Endothelial cell of umbilical vein (primary cell): ENCODE results near the gene USHBP1. TPM values are rescaled to one million over a fixed set of nuclear protein-coding genes. Genes with fewer than 3 reads are reported as not detected.

ENCODE experiments used
- BruUV-seq: library from RNA; stranded (reverse); fragments of 400-500 nt; replicated peaks from 2 replicates; lab custom pipeline; 2021; lab: Mats Ljungman, UMichigan
- CTCF ChIA-PET: fragments of 300-600, 350-600 bp; sonication (Branson Sonifier 250); formaldehyde crosslinking; loops from one replicate; lab custom pipeline; 2021; ENCODE audit warnings: antibody characterized with exemption, inconsistent platforms; lab: Charles Lee
- POLR2A ChIA-PET: fragments of 300-600, 350-600 bp; sonication (Branson Sonifier 250); formaldehyde crosslinking; loops from one replicate; lab custom pipeline; 2021; ENCODE audit warnings: antibody characterized with exemption, inconsistent platforms; lab: Charles Lee
- DNase-seq: peaks from one replicate; pipeline ENCODE4 v3.0.0-alpha.2; 2011; ENCODE audit warnings: low read depth, low spot score
- FAIRE-seq: peaks from 2 replicates; lab custom pipeline; 2011; peaks lifted over from hg19 to GRCh38; lab: Jason Lieb, UNC
- H2AFZ ChIP-seq: 2 replicates; pipeline ENCODE4 v1.6.0; 2012; ENCODE audit warnings: low read depth, low read length, control low read depth, inconsistent platforms
- H3K27ac ChIP-seq: 2 replicates; pipeline ENCODE4 v1.5.1; 2011; ENCODE audit warnings: low read depth, mild to moderate bottlenecking, control low read depth, low read length, moderate library complexity; ENCODE audit not compliant: insufficient read depth
- H3K27me3 ChIP-seq, 2 experiments: 2 replicates each; pipeline versions ENCODE4 v1.6.0 to v1.6.1; 2011; ENCODE audit warnings: low read length in 2 of 2, mixed read lengths in 1 of 2; ENCODE audit not compliant: control insufficient read depth in 2 of 2, insufficient read depth in 2 of 2
- H3K36me3 ChIP-seq, 2 experiments: 2 replicates in 1 of 2; 3 replicates in 1 of 2; pipeline ENCODE4 v1.5.1; 2011; ENCODE audit warnings: low read length in 2 of 2, mild to moderate bottlenecking in 1 of 2, moderate library complexity in 1 of 2; ENCODE audit not compliant: control insufficient read depth in 2 of 2, insufficient read depth in 2 of 2; ENCODE audit errors: extremely low read depth in 1 of 2
- H3K4me1 ChIP-seq: 3 replicates; pipeline ENCODE4 v1.5.1; 2011; ENCODE audit warnings: mild to moderate bottlenecking, low read length; ENCODE audit not compliant: control insufficient read depth, insufficient read depth; ENCODE audit errors: extremely low read depth
- H3K4me2 ChIP-seq: 2 replicates; pipeline ENCODE4 v1.6.1; 2011; ENCODE audit warnings: low read length, control low read depth, mixed read lengths; ENCODE audit not compliant: insufficient read depth
- H3K4me3 ChIP-seq, 3 experiments: fragments of 200-600 bp in 1 of 3; sonication (generic), shearing (Covaris generic) in 1 of 3; replicated peaks in 1 of 3; 2 replicates each; pipeline ENCODE4 v1.5.1; 2011 to 2016; ENCODE audit warnings: control low read depth in 3 of 3, low read length in 3 of 3, mild to moderate bottlenecking in 2 of 3, inconsistent platforms in 1 of 3, low read depth in 1 of 3, moderate library complexity in 1 of 3; ENCODE audit not compliant: insufficient read depth in 1 of 3
- H3K79me2 ChIP-seq: 2 replicates; pipeline ENCODE4 v1.6.0; 2012; ENCODE audit warnings: low read length, inconsistent platforms; ENCODE audit not compliant: control insufficient read depth, insufficient read depth
- H3K9ac ChIP-seq: replicated peaks from 2 replicates; pipeline ENCODE3; 2011; ENCODE audit warnings: low read length, control low read depth; ENCODE audit not compliant: insufficient read depth; ENCODE audit errors: extremely low read depth
- H3K9me1 ChIP-seq: replicated peaks from 3 replicates; pipeline ENCODE4 v1.6.0; 2011; ENCODE audit warnings: mild to moderate bottlenecking, low read length; ENCODE audit not compliant: control insufficient read depth, insufficient read depth; ENCODE audit errors: extremely low read depth
- H3K9me3 ChIP-seq: replicated peaks from 2 replicates; pipeline ENCODE4 v1.5.1; 2012; ENCODE audit warnings: low read length, inconsistent platforms; ENCODE audit not compliant: control insufficient read depth, insufficient read depth
- H4K20me1 ChIP-seq: replicated peaks from 2 replicates; pipeline ENCODE3; 2011; ENCODE audit warnings: mild to moderate bottlenecking, low read length; ENCODE audit not compliant: control insufficient read depth, insufficient read depth; ENCODE audit errors: extremely low read depth
- EZH2 ChIP-seq: IDR thresholded peaks from 2 replicates; pipeline ENCODE4 v1.6.1; 2012; ENCODE audit warnings: borderline replicate concordance, low read depth, mild to moderate bottlenecking, moderate library complexity, low read length, inconsistent platforms; ENCODE audit not compliant: severe bottlenecking
- FOS ChIP-seq: IDR thresholded peaks from 2 replicates; pipeline ENCODE4 v1.6.1; 2011; ENCODE audit warnings: mild to moderate bottlenecking, low read length, moderate library complexity, borderline replicate concordance; ENCODE audit not compliant: insufficient read depth
- GATA2 ChIP-seq: IDR thresholded peaks from 2 replicates; pipeline ENCODE4 v1.7.0; 2011; ENCODE audit warnings: low read depth, mild to moderate bottlenecking, moderate library complexity, mixed read lengths, low read length; ENCODE audit not compliant: insufficient read length, insufficient read depth
- JUN ChIP-seq: IDR thresholded peaks from 2 replicates; pipeline ENCODE4 v1.6.1; 2011; ENCODE audit warnings: borderline replicate concordance, low read depth; ENCODE audit not compliant: insufficient read length, insufficient read depth
- MYC ChIP-seq: IDR thresholded peaks from one replicate; pipeline ENCODE4 v1.6.1; 2011; ENCODE audit warnings: mild to moderate bottlenecking, low read depth, low read length
- POLR2A ChIP-seq: IDR thresholded peaks from 2 replicates; pipeline ENCODE4 v1.6.1; 2012; ENCODE audit warnings: low read depth, mild to moderate bottlenecking, control low read depth, low read length
- POLR2AphosphoS5 ChIP-seq: IDR thresholded peaks from 2 replicates; pipeline ENCODE4 v1.6.1; 2012; ENCODE audit warnings: low read depth, mild to moderate bottlenecking, control low read depth, low read length, moderate library complexity; ENCODE audit not compliant: insufficient read depth
- dilution Hi-C: fragments of 300-500 bp; cut with MboI; formaldehyde crosslinking; loops from one replicate; pipeline ENCODE4 v1.15.0; 2019; ENCODE audit warnings: low sequenced_read_pairs; ENCODE audit not compliant: extremely low pct_ligation_motif_present
- intact Hi-C: fragments of 100-400 bp; cut with micrococcal nuclease; formaldehyde crosslinking; loops from one replicate; pipeline ENCODE4 v1.10.0; 2022
- polyA plus RNA-seq, 4 experiments: library from polyadenylated mRNA; depleted of rRNA in 3 of 4; stranded (reverse) in 3 of 4; unstranded in 1 of 4; fragments of >200 nt; gene quantifications; 2 replicates each; pipeline versions ENCODE4 v1.2.1 to v1.2.3, GENCODE V29; 2011 to 2012; ENCODE audit warnings: missing spikeins in 1 of 4
- total RNA-seq: library from RNA; stranded (reverse); gene quantifications from 2 replicates; pipeline ENCODE4 v1.2.3, GENCODE V29; 2021
- TF ChIP-seq, protein P1 (sequence below), 2 donors: IDR thresholded peaks; 1 replicate in 1 of 2; 2 replicates in 1 of 2; pipeline ENCODE4 v1.5.1; 2011; ENCODE audit warnings: low read length in 2 of 2, mild to moderate bottlenecking in 2 of 2, moderate library complexity in 2 of 2, control low read depth in 1 of 2, inconsistent platforms in 1 of 2, low read depth in 1 of 2; ENCODE audit not compliant: insufficient read depth in 1 of 2; ENCODE audit errors: extremely low read depth in 1 of 2
- TF ChIP-seq, protein P2 (sequence below): IDR thresholded peaks from 2 replicates; pipeline ENCODE4 v1.6.1; 2011; ENCODE audit not compliant: insufficient read depth, insufficient read length

Gene USHBP1
- total and polyA plus RNA-seq, 2 donors (not counting 3 experiments of a cell fraction or from before 2014, with no cell fraction given): 14.8 to 20.4 TPM

DNA sequence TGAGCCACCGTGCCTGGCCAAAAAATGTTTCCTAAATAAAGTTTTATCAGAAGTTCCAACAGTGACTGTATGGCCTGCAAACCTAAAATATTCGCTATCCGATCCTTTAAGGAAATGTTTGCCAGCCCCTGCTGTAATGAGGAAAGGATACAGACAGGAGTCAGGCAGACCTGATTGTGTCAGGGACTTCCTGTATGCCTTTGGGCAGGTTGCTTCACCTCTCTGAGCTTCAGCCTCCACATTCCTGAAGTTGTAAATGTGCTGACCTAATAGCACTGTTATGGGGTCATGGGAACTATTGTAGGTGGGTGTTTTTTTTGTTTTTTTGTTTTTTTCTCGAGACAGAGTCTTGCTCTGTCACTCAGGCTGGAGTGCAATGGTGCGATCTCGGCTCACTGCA, 32.4 kb upstream of the USHBP1 start:
- no peak for FAIRE-seq

More for the DNA sequence above, 32.4 kb upstream of the USHBP1 start:
- BruUV-seq: no TSS peak
- Histone ChIP-seq H4K20me1 (no peaks in the 10 kb centered on the region), H3K9ac (no peak overlapping the region), H3K4me2 (no peak overlapping the region), H3K27ac (no peak overlapping the region), H3K36me3 (peaks cover 0 to 3% of the 10 kb centered on the region in 2 experiments), H2AFZ (no peak overlapping the region), H3K4me3 (no peak overlapping the region), H3K4me1 (peaks cover 9% of the 10 kb centered on the region), H3K79me2 (no peaks in the 10 kb centered on the region), H3K9me1 (no peaks in the 10 kb centered on the region), H3K9me3 (no peaks in the 10 kb centered on the region), H3K27me3 (no peaks in the 10 kb centered on the region)
- CTCF ChIA-PET: interaction anchor here (0.6 to 1.6 kb wide), 2 partner anchors 8 to 23 kb away, joined by 3 to 10 read pairs; partner anchors contain the start of gene MRPL34
- no peak for DNase-seq
- intact Hi-C loops (no loop called here), dilution Hi-C loops (no loop called here)
- POLR2A ChIA-PET: no interaction called here
- TF ChIP-seq POLR2A (no peak), GATA2 (no peak), JUN (no peak), EZH2 (no peak), FOS (no peak), MYC (no peak), POLR2AphosphoS5 (no peak)
- TF ChIP-seq, protein P1, sequence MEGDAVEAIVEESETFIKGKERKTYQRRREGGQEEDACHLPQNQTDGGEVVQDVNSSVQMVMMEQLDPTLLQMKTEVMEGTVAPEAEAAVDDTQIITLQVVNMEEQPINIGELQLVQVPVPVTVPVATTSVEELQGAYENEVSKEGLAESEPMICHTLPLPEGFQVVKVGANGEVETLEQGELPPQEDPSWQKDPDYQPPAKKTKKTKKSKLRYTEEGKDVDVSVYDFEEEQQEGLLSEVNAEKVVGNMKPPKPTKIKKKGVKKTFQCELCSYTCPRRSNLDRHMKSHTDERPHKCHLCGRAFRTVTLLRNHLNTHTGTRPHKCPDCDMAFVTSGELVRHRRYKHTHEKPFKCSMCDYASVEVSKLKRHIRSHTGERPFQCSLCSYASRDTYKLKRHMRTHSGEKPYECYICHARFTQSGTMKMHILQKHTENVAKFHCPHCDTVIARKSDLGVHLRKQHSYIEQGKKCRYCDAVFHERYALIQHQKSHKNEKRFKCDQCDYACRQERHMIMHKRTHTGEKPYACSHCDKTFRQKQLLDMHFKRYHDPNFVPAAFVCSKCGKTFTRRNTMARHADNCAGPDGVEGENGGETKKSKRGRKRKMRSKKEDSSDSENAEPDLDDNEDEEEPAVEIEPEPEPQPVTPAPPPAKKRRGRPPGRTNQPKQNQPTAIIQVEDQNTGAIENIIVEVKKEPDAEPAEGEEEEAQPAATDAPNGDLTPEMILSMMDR (IDR thresholded peaks at IDR 0.05; ENCODE audit: extremely low read depth in 1 of 2, insufficient read depth in 1 of 2, low read depth in 1 of 2, low read length in 2 of 2): no peak
- TF ChIP-seq, protein P2, sequence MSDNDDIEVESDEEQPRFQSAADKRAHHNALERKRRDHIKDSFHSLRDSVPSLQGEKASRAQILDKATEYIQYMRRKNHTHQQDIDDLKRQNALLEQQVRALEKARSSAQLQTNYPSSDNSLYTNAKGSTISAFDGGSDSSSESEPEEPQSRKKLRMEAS: no peak
